Uterus (tissue), 4 donors: ENCODE measurements around the gene TMC4. TPM values are rescaled to one million over a fixed set of nuclear protein-coding genes. Genes with fewer than 3 reads are reported as not detected.
A peak's percentile ranks its signal among the peaks of the same experiment; 100 is the strongest.

Experiments
- DNase-seq, 2 donors: peaks; one replicate each; pipeline ENCODE4 v3.0.0-alpha.2; 2019 to 2020
- H3K27ac ChIP-seq, 2 donors: fragments of 200-600 bp; sonication (generic); 1 replicate in 1 of 2; 2 replicates in 1 of 2; pipeline ENCODE4 v1.5.1; 2016 to 2018
- H3K27me3 ChIP-seq, 2 donors: fragments of 200-600 bp; sonication (generic); one replicate each; pipeline ENCODE4 v1.5.1; 2018 to 2019; ENCODE audit warnings: control low read depth in 1 of 2
- H3K36me3 ChIP-seq, 2 donors: fragments of 200-600 bp; sonication (generic); one replicate each; pipeline ENCODE4 v1.5.1; 2019; ENCODE audit warnings: control low read depth in 1 of 2
- H3K4me1 ChIP-seq, 2 donors: fragments of 200-600 bp; sonication (generic); one replicate each; pipeline ENCODE4 v1.5.1; 2018 to 2019; ENCODE audit warnings: control low read depth in 1 of 2
- H3K4me3 ChIP-seq, 2 donors: fragments of 200-600 bp; sonication (generic); 1 replicate in 1 of 2; 2 replicates in 1 of 2; pipeline ENCODE4 v1.5.1; 2018 to 2019; ENCODE audit warnings: mild to moderate bottlenecking in 1 of 2
- H3K9me3 ChIP-seq, 2 donors: fragments of 200-600 bp; sonication (generic); one replicate each; pipeline ENCODE4 v1.5.1; 2019; ENCODE audit warnings: control low read depth in 1 of 2
- POLR2A ChIP-seq, 2 donors: fragments of 450-650 bp; IDR thresholded peaks; one replicate each; pipeline ENCODE4 v1.6.1; 2016; ENCODE audit warnings: antibody characterized with exemption in 2 of 2, mild to moderate bottlenecking in 1 of 2, moderate library complexity in 1 of 2
- intact Hi-C: fragments of 100-400 bp; cut with DNase I; formaldehyde crosslinking; loops from one replicate; pipeline ENCODE4 v1.15.1; 2023; ENCODE audit warnings: low total_unique reads
- total RNA-seq, 4 donors: library from RNA; depleted of rRNA in 3 of 4; stranded (reverse); fragments of >200 nt in 3 of 4; gene quantifications; one replicate each; pipeline versions ENCODE4 v1.1.0 to v1.2.4, GENCODE V29; 2014 to 2023
- TF ChIP-seq, protein P1 (sequence below), 4 experiments: fragments of 200-600 bp in 2 of 4; fragments of 450-650 bp in 2 of 4; sonication (generic) in 2 of 4; IDR thresholded peaks; one replicate each; pipeline ENCODE4 v1.5.1; 2016 to 2019; ENCODE audit warnings: antibody characterized with exemption in 4 of 4, mild to moderate bottlenecking in 2 of 4, moderate library complexity in 1 of 4
- donor health status: DM: yes; HTN: yes; CAD: no.

TMC4 gene
- total RNA-seq, 4 donors from 2014 or later, result 1.3 to 31.0 (median 3.0) TPM; not detected in 1

- H3K27me3 ChIP-seq, result no peaks in the 10 kb centered on the region
- H3K4me3 ChIP-seq, result no peak overlapping the region
- intact Hi-C loops, result no loop called here
- H3K4me1 ChIP-seq, result no peaks in the 10 kb centered on the region
- DNase-seq, result no peak
- no peaks in the 10 kb centered on the region for H3K9me3 ChIP-seq
- H3K27ac ChIP-seq, result no peak overlapping the region
- TF ChIP-seq POLR2A (IDR thresholded peaks at IDR 0.05), result no peak
- TF ChIP-seq, protein P1, sequence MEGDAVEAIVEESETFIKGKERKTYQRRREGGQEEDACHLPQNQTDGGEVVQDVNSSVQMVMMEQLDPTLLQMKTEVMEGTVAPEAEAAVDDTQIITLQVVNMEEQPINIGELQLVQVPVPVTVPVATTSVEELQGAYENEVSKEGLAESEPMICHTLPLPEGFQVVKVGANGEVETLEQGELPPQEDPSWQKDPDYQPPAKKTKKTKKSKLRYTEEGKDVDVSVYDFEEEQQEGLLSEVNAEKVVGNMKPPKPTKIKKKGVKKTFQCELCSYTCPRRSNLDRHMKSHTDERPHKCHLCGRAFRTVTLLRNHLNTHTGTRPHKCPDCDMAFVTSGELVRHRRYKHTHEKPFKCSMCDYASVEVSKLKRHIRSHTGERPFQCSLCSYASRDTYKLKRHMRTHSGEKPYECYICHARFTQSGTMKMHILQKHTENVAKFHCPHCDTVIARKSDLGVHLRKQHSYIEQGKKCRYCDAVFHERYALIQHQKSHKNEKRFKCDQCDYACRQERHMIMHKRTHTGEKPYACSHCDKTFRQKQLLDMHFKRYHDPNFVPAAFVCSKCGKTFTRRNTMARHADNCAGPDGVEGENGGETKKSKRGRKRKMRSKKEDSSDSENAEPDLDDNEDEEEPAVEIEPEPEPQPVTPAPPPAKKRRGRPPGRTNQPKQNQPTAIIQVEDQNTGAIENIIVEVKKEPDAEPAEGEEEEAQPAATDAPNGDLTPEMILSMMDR (IDR thresholded peaks at IDR 0.05), result no peak
- H3K36me3 ChIP-seq, result no peaks in the 10 kb centered on the region
Measured at GRCh38 chr19:54149021-54149812, 23.7 kb downstream of the TMC4 start.

- Histone ChIP-seq H3K4me1 (no peaks in the 10 kb centered on the region), H3K9me3 (no peaks in the 10 kb centered on the region), H3K36me3 (no peaks in the 10 kb centered on the region), H3K27me3 (no peaks in the 10 kb centered on the region), H3K27ac (peak overlapping the region in 1 of 2 donors; percentile 16), H3K4me3 (no peak overlapping the region)
- TF ChIP-seq, protein P1 (IDR thresholded peaks at IDR 0.05), result no peak
- no peak for TF ChIP-seq POLR2A (IDR thresholded peaks at IDR 0.05)
- intact Hi-C loops, result no loop called here
- no peak for DNase-seq
Measured at GRCh38 chr19:54148158-54148557, 24.8 kb downstream of the TMC4 start.

DNA sequence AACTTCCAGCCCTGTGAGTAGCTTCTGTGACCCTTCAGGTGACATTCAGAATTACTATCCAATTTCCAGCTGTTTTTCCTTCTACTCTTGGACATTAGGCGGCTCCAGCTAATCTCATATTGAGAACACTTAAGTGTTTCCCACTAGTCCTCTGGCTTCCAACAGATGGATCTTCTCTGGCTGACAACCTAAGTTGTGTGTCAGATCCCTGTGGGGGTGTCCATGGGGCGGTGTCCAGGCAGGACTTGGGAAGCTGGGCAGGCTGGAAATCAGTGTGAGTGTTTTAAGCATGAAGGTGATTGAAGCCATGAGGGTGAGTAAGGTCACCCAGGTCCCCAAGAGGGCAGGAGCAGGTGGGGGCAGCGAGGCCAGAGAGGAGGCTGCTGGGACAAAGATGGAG lies 25.3 kb downstream of the TMC4 start:
- H3K36me3 ChIP-seq, result no peaks in the 10 kb centered on the region
- H3K9me3 ChIP-seq, result no peaks in the 10 kb centered on the region
- H3K4me1 ChIP-seq, result no peaks in the 10 kb centered on the region
- peak in 1 of 2 donors; percentile 64 for DNase-seq
- H3K27ac ChIP-seq, result peak overlapping the region in 1 of 2 donors; percentile 16
- H3K4me3 ChIP-seq, result no peak overlapping the region
- no peaks in the 10 kb centered on the region for H3K27me3 ChIP-seq
- intact Hi-C loops, result no loop called here
- TF ChIP-seq POLR2A (IDR thresholded peaks at IDR 0.05), result no peak
- TF ChIP-seq, protein P1 (IDR thresholded peaks at IDR 0.05), result no peak

- Histone ChIP-seq H3K4me1 (no peaks in the 10 kb centered on the region), H3K36me3 (no peaks in the 10 kb centered on the region)
- TF ChIP-seq, protein P1 (IDR thresholded peaks at IDR 0.05), result no peak
- no peak for TF ChIP-seq POLR2A (IDR thresholded peaks at IDR 0.05)
Measured at GRCh38 chr19:54145541-54146158, 27.3 kb downstream of the TMC4 start.

DNA sequence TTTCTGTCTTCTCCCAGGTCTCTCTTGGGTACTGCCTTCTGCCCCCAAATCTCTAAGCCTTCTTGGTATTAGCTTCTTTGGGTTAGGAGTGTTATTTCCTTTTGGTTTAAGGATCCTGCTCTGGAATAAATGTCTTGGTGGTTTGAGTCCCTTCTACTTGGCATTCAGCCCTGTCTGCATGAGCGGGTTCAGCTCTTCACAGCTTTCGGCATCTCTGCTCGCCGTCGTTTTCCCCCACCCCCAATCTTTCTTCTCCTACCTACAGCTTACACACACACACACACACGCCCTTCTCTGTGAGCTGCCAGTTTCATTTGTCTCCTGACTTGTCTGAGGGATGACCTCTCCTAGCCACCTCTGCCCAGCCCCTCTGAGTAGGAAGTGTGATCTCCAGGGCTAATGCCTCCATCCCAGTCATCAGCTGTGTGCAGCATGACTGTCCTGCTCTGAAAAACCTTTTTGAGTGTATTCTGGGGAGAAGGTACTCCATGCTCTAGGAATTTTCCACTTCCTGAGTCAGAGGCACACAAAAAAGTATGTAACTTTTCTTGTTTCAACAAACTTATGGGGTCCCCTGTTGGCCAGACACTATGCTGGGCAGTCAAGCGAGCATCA lies 30.7 kb downstream of the TMC4 start:
- no peak overlapping the region for H3K27ac ChIP-seq
- DNase-seq, result no peak
- no peaks in the 10 kb centered on the region for H3K27me3 ChIP-seq
- H3K4me1 ChIP-seq, result peaks cover 0 to 15% of the 10 kb centered on the region in 2 donors
- TF ChIP-seq, protein P1 (IDR thresholded peaks at IDR 0.05), result no peak
- TF ChIP-seq POLR2A (IDR thresholded peaks at IDR 0.05), result no peak
- no peaks in the 10 kb centered on the region for H3K9me3 ChIP-seq
- H3K36me3 ChIP-seq, result no peaks in the 10 kb centered on the region
- intact Hi-C loops, result no loop called here
- no peak overlapping the region for H3K4me3 ChIP-seq

More at GRCh38 chr19:54145541-54146158, 27.3 kb downstream of the TMC4 start:
- Histone ChIP-seq H3K9me3 (no peaks in the 10 kb centered on the region), H3K27ac (no peak overlapping the region), H3K4me3 (no peak overlapping the region), H3K27me3 (no peaks in the 10 kb centered on the region)
- no peak for DNase-seq
- intact Hi-C loops, result no loop called here
